GM19438 (cell line): Measurements from ENCODE around the gene TBC1D22A.
"Not testable (repeated sequence)": the region's sequence is repeated elsewhere in the genome, so short reads cannot be mapped to it uniquely, and the experiment has no call there.

Source experiments
- ATAC-seq: cut with Tn5 transposase; IDR thresholded peaks from one replicate; pipeline ENCODE4 v1.9.1; 2021; ENCODE audit warnings: low read depth; ENCODE audit not compliant: unreplicated experiment

Gene TBC1D22A

GRCh38 chr22:47166446-47167016, 404.1 kb downstream of the TBC1D22A start:
- ATAC-seq = no peak

- no peak for ATAC-seq
Measured at GRCh38 chr22:47167056-47167455, 404.6 kb downstream of the TBC1D22A start.

- ATAC-seq = not testable (repeated sequence)
Measured at GRCh38 chr22:47167921-47168320, 405.5 kb downstream of the TBC1D22A start.

DNA sequence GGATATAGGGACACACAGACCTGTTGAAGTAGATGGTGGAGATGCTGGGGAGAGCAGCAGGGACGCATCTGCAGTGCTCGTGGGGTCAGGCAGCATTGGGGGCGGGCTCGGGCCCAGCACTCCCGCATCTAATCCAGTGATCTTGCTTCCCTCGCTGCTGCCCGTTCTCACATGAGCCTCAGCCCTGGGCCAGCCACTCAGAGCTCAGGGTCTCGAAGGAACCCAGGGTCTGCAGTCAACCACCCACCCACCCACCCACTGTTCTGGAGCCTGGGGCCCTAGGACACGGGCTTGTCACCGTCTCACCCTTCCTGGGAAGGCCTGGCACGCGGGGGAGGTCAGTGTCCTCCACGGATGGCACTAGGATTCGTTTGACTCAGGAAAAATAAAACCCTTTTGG, 406.0 kb downstream of the TBC1D22A start:
- no peak for ATAC-seq

DNA sequence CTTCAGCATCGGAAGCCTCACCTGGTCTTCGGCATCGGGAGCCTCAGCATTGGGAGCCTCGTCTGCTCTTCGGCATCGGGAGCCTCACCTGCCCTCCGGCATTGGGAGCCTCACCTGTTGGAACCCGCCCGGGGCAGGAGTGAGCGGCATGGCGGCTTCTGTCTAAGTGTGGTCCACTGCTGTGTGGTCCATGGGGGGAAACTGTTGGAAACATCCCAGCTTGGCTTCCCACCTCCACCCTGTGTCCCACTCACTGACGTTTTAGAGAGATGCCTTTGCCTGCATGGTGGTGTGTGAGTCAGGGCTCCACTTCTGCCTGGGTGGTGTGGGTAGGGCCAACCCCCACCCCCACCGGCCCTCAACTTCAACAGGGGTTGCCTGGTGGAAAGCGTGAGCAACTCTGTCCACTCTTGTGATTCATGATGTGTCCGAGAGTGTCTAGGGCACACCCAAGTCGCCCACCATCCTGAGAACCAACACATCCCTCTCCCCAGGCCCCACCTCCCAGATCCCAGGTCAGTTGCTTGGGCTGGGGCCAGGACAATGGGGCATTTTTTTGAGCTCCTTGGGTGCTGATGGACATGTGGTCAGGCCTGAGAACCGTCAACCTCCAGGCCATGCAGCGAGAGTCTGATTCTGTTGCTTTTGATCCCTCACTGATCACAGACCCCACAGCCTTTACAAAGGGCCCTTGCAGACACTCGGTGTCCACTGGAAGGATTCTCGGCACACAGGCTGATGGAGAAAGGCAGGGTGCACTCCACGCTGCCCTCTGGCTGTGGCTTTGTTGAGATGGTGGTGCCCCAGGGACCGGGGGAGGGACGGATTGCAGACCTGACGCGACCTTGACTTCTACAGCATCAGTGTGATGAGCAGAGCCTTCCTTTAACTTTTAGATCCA, 406.7 kb downstream of the TBC1D22A start:
- ATAC-seq = no peak

- no peak for ATAC-seq
Measured at GRCh38 chr22:47169801-47170140, 407.3 kb downstream of the TBC1D22A start.

- not testable (repeated sequence) for ATAC-seq
Measured at GRCh38 chr22:47170511-47171440, 408.3 kb downstream of the TBC1D22A start.

GRCh38 chr22:47171441-47172221, 409.2 kb downstream of the TBC1D22A start:
- no peak for ATAC-seq

DNA sequence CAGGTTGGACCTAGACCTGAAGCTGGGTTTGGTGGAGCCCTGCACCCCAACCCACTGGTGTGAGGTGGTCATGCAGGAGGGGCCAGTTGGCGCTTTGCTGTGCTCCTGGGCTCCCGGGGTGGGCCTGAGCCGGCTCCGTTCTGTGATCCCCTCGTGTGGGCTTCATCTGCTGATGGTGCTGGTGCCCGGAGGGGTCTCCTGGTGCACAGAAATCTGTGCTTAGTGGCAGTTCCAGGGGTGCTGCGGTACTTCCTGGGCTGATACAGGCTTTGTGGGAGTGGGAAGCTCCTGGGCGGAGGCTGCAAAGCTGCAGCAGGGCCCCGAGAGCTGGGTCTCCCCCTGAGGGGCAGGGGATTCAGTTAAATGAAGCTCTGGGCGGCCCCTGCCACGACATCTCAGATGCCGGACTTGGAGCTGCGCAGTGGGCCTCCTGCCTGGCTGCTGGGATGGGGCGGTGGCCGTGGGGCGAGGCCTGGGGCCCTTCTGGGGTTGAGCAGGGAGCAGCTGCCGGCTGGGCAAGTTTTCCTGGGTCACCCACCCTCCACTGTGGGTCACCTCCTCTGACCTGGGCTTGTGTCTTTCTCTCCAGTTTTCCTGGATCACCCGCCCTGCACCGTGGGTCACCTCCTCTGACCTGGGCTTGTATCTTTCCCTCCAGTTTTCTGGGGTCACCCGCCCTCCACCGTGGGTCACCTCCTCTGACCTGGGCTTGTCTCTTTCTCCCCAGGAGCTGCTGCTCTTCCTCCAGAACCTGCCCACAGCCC, 410.5 kb downstream of the TBC1D22A start:
- no peak for ATAC-seq

- ATAC-seq = no peak
Measured at GRCh38 chr22:47173535-47174021, 411.1 kb downstream of the TBC1D22A start.

DNA sequence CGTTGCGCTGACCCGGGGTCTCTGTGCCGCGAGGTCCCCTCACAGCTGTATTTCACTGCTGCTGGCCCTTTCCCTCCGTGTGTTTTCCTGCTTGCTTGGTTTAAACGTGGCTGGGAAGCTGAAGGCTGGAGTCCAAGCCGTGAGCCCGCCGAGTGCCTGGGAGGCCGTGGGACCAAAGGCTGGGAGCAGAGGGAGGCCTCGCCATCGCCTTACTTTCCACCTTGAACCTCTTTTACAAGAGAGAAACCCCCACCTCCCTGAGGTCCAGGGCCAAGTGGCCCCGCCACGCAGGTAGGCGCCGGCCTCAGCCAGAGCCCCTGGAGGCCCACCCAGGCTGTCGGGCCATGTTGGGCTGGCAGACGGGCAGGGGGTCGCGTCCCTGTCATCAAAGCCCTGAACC, 411.6 kb downstream of the TBC1D22A start:
- ATAC-seq = no peak

GRCh38 chr22:47174671-47175112, 412.2 kb downstream of the TBC1D22A start:
- no peak for ATAC-seq

GRCh38 chr22:47175151-47176025, 412.9 kb downstream of the TBC1D22A start:
- ATAC-seq = no peak

DNA sequence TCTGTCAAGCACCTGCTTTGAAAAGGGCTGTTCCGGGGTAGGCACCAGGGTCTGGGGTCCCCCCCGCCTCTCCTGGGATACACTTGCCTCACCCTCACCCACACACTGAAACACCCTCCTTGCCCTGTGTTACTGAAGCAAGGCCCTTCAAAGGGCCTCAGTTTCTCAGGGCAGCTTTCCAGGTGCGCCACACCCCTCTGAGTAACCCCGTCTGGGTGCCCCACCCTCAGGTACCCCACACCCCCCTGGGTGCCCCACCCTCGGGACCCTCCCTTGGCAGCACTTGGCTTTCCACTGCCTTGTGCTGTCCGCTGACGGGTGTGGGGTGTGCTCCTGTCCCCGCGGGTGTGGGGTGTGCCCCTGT, 413.6 kb downstream of the TBC1D22A start:
- no peak for ATAC-seq

DNA sequence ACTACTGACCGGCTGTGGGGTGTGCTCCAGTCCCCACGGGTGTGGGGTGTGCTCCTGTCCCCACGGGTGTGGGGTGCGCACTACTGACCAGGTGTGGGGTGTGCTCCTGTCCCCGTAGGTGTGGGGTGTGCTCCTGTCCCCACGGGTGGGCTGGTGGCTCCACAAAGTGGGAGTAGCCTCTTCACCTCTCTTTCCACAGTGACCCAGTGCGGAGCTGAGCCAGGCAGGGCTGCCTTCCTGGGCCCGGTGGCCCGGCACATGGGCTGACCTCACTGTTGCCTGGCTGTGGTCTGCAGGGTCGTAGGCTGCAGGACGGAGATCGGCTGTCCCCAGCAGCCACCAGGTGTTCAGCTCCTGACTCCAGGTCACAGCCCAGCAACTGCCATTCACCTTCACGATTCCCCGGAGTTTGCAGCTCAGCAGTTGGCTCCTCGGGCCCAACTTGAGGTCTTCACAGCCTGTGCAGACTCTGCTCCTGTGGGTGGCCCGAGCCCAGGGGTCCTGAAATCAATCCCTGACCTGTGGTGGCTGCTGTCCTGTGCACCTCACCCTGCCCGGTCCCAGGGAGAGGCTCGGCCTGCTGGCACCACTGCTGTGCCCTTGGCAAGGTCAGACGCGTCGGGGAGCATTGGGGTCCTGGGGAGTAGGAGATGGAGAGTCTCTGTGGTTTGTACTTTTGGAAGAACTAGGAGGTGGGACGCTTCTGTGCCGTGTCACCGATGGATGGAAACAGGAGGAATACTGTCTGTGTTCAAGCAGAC, 414.3 kb downstream of the TBC1D22A start:
- ATAC-seq = no peak

GRCh38 chr22:47177334-47177815, 414.9 kb downstream of the TBC1D22A start:
- ATAC-seq = no peak

GRCh38 chr22:47178339-47178738, 415.9 kb downstream of the TBC1D22A start:
- ATAC-seq = no peak

- ATAC-seq = no peak
Measured at GRCh38 chr22:47180796-47181195, 418.3 kb downstream of the TBC1D22A start.
